Measurements from ENCODE around the gene RICTOR.
"Not testable (repeated sequence)": the region's sequence is repeated elsewhere in the genome, so short reads cannot be mapped to it uniquely, and the experiment has no call there.

The RICTOR gene

GRCh38 chr5:39055768-39056398 lies 18.3 kb downstream of the RICTOR start:
- DNase-seq = no peak

- no peak for DNase-seq
These were observed 19.0 kb downstream of the RICTOR start for GRCh38 chr5:39055027-39055767.

- no peak for DNase-seq
These were observed 21.0 kb downstream of the RICTOR start for GRCh38 chr5:39053189-39053588.

- no peak for DNase-seq
These were observed 22.1 kb downstream of the RICTOR start for GRCh38 chr5:39052141-39052540.

GRCh38 chr5:39049315-39049714 lies 24.9 kb downstream of the RICTOR start:
- no peak for DNase-seq

- no peak for DNase-seq
These were observed 33.3 kb downstream of the RICTOR start for GRCh38 chr5:39040875-39041274.

GRCh38 chr5:39034493-39034892 lies 39.7 kb downstream of the RICTOR start:
- DNase-seq = not testable (repeated sequence)

- DNase-seq = no peak
These were observed 43.2 kb downstream of the RICTOR start for GRCh38 chr5:39031041-39031440.

GRCh38 chr5:39025456-39025855 lies 48.7 kb downstream of the RICTOR start:
- no peak for DNase-seq

GRCh38 chr5:39024884-39025283 lies 49.3 kb downstream of the RICTOR start:
- peak; percentile 22 for DNase-seq

- no peak for DNase-seq
These were observed 50.2 kb downstream of the RICTOR start for GRCh38 chr5:39024005-39024404.

- no peak for DNase-seq
These were observed 51.1 kb downstream of the RICTOR start for GRCh38 chr5:39023121-39023520.

GRCh38 chr5:39022151-39022550 lies 52.0 kb downstream of the RICTOR start:
- DNase-seq = no peak

GRCh38 chr5:39021413-39021812 lies 52.8 kb downstream of the RICTOR start:
- DNase-seq = no peak

GRCh38 chr5:39020458-39020857 lies 53.7 kb downstream of the RICTOR start:
- DNase-seq = no peak

- DNase-seq = no peak
These were observed 54.9 kb downstream of the RICTOR start for GRCh38 chr5:39019254-39019653.

GRCh38 chr5:39017504-39017903 lies 56.7 kb downstream of the RICTOR start:
- DNase-seq = no peak

GRCh38 chr5:39016587-39017275 lies 57.5 kb downstream of the RICTOR start:
- no peak for DNase-seq

- DNase-seq = peak; percentile 47
These were observed 58.2 kb downstream of the RICTOR start for GRCh38 chr5:39015743-39016586.

GRCh38 chr5:39014561-39014960 lies 59.6 kb downstream of the RICTOR start:
- peak; percentile 85 for DNase-seq

GRCh38 chr5:39013938-39014337 lies 60.3 kb downstream of the RICTOR start:
- DNase-seq = no peak

GRCh38 chr5:39010958-39011357 lies 63.2 kb downstream of the RICTOR start:
- not testable (repeated sequence) for DNase-seq

- DNase-seq = no peak
These were observed 64.2 kb downstream of the RICTOR start for GRCh38 chr5:39009981-39010380.

Measured in kidney glomerular epithelial cell (primary cell).